Erythroblast (primary cell): Measurements from ENCODE around the gene CFLAR.
A peak's percentile ranks its signal among the peaks of the same experiment; 100 is the strongest.

Experiments
- DNase-seq, 2 experiments: peaks; one replicate each; lab custom pipeline; 2025; lab: John Stamatoyannopoulos, UW
- GATA1 ChIP-seq: IDR thresholded peaks from 2 replicates; pipeline ENCODE4 v1.6.1; 2011; ENCODE audit warnings: low read depth, mild to moderate bottlenecking, control low read depth, low read length, moderate library complexity
- POLR2A ChIP-seq: IDR thresholded peaks from 2 replicates; pipeline ENCODE4 v1.6.1; 2011; ENCODE audit warnings: mild to moderate bottlenecking, low read length

Gene CFLAR

DNA sequence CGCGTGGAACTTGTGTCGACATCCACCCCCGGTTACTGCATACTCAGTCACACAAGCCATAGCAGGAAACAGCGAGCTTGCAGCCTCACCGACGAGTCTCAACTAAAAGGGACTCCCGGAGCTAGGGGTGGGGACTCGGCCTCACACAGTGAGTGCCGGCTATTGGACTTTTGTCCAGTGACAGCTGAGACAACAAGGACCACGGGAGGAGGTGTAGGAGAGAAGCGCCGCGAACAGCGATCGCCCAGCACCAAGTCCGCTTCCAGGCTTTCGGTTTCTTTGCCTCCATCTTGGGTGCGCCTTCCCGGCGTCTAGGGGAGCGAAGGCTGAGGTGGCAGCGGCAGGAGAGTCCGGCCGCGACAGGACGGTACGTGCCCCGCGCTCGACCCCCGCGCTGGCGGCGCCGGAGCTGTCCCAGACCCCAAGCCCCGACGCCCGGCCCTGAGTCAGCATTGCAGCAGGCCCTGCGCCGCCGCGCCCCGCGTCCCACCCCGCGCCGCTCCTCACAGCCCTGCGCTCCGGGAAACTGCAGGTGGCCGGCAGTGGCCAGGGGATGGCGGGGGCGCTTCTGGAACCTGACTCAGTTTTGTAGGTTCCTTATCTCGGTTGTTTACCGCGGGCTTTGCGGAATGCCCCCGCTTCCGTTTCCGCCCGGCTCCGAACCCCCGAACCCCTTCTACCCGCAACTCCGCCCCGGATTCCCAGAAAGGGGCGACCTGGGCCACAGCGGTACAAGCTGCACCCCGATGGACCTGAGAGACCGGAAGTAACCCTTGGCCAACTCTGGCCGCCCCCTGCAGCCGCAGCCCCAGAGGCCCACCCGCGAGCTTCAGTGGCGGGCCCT lies at the start of gene CFLAR:
TSS of gene CFLAR (plus strand) at position 50 of the 844 bp plus-strand sequence. CDS start 13,702 bp downstream, outside the sequence.
- peak; percentile 85 to 92 for DNase-seq
- TF ChIP-seq POLR2A (peak; percentile 85), GATA1 (no peak)

DNA sequence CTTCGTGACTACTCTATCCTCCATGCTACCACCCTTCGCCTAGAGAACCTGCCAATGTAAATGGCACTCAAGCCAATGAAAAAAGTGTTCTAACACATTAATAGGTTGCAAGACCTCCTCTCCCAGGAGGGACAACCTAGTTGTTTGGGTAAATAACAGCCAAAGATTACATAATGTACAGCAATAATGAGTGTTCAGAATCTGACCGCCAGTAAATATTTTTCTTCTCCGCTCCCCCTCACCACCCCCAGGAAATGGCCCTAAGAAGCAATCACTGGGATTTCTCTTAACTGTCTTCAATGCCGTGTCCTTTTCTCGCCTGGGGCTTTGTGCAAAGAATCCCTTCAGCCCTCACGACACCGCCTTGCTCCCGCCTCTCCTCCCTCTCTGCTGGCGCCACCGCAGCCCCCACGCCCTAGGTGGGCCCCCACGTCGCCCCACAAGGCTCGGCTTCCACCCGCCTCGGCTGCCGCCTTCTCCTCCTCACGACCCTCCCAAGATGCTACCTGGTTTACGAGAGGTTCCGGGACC lies 45.0 kb upstream of the CFLAR start:
- DNase-seq, result peak; percentile 84 to 88

DNA sequence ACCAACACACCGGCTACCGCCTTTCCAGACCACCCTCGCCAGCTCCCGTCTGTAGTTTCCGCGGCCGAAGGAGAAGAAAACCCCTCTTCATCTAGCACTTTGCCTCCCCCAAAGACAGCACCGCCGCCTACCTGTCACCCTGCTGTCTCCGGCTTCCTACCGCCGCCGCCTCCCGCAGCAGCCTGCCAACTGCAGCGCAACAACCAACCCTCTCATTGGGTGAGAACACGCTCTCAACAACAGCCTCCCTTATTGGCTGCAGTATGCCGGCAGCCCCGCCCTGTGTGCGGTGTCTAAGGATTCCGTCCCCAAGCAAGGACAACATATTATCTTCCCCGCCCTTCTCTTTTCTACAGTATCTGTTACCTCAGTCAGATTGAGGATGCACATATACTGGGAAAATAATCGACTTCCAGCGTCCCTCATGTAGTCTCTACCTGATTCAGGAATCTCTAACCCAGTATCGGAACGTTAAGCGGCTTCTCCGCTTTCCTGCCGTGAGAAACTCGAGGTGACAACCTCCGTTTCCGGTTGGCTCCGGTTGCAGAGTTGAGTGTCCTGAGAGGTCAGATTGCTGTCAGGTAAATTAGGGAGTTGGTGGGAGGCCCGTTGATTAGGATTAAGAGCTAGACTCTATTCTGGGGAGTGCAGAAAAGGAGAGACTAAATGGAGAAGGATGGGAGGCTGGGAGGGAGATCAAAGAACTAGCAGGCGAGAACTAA lies 44.3 kb upstream of the CFLAR start, which contains the start of the genes HYCC2 and NDUFB3:
TSS of gene HYCC2 (minus strand) at position 193 of the 722 bp plus-strand sequence. CDS start 47,662 bp downstream, outside the sequence.
TSS of gene NDUFB3 (plus strand) at position 523 of the 722 bp plus-strand sequence. CDS start 6,882 bp downstream, outside the sequence.
- peak; percentile 98 to 99 for DNase-seq
- TF ChIP-seq GATA1 (no peak), POLR2A (peak; percentile 92)

More for the DNA sequence above, 45.0 kb upstream of the CFLAR start:
- TF ChIP-seq GATA1 (no peak), POLR2A (no peak)

DNA sequence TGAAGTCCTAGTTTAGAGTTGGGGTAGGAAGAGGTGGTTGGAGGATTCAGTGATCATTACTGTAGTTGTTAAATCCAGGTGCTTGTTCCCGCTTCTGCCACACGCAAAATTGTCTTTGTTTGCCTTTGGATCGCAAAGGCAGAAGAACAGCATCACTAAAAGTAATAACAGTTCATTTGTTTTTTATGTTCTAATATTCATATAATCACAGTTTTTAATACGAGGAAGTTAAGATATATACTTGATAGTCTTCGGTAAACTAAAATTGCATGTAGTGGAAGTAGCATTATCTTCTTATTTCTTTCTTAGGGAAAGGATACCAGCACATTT lies 43.8 kb upstream of the CFLAR start:
- no peak for TF ChIP-seq GATA1
- TF ChIP-seq POLR2A, result no peak
- no peak for DNase-seq

DNA sequence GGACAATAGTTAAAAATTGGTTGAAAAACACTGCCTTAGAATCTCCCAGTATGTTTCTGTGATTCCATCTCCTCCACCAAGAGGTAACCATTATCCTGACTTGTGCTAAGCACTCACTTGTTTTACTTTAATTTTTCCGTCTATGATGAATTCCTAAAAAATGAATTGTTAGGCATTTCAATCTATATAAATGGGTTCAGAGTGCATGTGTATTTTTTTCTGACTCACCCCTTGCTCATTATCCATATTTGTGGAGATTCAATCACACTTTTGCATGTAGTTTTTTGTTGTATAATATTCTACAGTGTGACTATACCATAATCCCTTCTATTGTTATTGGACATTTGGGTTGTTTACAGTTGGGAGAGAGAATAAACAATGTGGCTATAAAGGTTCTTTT lies 42.9 kb upstream of the CFLAR start:
- no peak for DNase-seq
- TF ChIP-seq POLR2A (no peak), GATA1 (no peak)

DNA sequence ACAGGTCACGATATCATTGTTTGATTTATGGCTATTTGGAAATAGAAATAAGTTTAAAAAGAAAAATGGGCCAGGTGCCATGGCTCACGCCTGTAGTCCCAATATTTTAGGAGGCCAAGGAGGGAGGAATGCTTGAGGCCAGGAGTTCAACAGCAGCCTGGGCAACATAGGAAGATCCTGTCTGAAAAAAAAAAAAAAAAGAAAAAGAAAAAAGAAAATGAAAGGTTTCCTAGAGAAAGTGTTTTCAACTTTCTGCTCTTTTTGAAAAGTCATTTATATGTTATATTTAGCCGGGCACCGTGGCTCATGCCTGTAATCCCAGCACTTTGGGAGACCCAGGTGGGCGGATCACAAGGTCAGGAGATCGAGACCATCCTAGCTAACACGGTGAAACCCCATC lies 41.0 kb upstream of the CFLAR start:
- no peak for DNase-seq
- TF ChIP-seq POLR2A (no peak), GATA1 (no peak)

DNA sequence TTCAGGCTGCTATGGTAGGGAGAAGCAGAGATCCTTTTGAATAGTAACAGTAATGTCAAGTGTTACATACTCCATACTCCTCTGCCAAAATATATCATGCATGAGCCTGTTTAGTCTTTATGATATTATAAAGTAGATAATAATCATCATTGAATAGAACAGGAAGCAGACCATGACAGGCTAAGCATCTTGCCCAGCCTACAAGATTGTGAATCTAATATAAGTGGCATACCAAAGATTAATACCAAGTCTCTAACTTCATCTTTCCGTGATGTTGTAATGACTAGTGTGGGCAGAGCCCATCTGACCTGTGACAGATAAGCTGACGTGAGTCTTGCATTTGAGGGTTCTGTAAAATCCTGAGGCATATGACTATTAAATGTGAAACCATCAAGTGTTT lies 31.1 kb upstream of the CFLAR start:
- DNase-seq, result peak; percentile 34 to 57
- TF ChIP-seq POLR2A, result peak; percentile 30
- TF ChIP-seq GATA1, result no peak

DNA sequence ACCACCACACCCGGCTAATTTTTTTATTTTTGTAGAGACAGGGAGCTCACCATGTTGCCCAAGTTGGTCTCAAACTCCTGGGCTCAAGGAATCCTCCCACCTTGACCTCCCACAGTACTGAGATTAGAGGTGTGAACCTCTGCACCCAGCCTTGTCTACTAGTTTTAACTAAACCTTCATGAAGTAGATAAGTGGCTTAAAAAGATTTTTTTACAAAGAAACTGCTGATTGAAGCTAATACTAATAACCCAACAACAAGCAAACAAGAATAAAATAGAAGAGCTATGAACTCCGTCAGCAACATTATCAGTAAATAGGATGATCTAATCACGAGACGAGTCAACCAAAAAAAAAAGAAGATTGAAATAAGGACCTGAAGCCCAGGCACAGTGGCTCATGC lies 25.4 kb upstream of the CFLAR start:
- TF ChIP-seq GATA1 (no peak), POLR2A (no peak)
- DNase-seq, result no peak

DNA sequence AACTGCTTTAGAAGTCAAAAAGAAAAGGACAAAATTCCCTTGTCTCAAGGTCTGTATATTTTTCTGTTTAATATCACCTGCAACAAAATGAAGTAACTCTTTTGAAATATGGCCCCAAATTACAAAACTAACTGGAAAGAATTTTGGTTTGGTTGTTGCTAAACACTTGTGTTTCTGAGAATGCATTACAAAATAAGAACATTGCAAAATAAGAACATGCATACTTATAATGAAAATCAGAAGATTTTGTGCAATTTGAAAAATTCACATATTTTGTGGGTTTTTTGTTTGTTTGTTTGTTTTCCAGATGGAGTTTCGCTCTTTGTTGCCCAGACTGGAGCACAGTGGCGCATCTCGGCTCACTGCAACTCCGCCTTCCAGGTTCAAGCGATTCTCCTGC lies 22.4 kb upstream of the CFLAR start:
- TF ChIP-seq GATA1, result no peak
- no peak for TF ChIP-seq POLR2A
- no peak for DNase-seq

DNA sequence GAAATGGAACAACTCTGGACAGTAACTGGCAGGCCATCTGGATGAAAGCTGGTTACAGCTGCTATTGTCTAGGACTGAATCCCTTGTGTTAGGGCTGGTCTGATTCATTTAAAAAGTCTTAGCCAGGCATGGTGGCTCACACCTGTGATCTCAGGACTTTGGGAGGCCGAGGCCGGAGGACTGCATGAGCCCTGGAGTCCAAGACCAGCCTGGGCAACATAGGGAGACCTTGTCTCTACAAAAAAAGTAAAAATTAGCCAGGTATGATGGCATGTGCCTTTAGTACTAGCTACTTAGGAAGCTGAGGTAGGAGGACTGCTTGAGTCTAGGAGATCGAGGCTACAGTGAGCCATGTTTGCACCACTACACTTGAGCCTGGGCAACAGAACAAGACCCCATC lies 15.5 kb upstream of the CFLAR start:
- DNase-seq, result no peak
- TF ChIP-seq GATA1 (no peak), POLR2A (no peak)

DNA sequence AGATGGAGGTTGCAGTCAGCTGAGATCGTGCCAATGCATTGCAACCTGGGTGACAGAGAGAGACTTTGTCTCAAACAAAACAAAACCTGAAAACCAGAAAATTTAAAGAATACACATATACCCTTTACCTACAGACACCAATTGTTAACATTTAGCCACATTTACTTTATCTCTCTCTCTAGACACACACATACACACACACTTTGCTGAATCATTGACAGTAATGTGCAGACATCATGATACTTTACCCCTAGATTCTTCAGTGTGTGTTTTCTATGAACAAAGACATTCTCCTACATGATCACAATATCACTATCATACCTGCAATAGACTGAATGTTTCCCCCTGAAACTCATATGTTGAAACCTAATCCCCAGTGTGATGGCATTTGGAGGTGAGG lies 10.2 kb upstream of the CFLAR start:
- TF ChIP-seq POLR2A (no peak), GATA1 (no peak)
- peak in 1 of 2 experiments; percentile 3 for DNase-seq

DNA sequence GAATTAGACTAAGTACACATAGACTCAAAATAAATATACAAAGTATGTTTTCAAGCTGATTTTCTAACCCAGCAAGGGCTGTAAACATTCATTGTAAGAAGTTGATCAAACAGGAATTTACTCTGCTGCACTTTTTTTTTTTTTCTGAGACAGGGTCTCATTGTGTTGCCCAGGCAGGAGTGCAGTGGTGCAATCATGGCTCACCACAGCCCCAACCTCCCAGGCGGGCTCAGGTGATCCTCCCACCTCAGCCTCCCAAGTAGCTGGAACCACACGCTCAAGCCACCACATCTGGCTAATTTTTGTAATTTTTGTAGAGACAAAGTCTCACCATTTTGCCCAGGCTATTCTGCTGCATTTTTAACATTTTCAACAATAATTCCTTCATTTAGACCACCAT lies 8.3 kb upstream of the CFLAR start:
- no peak for DNase-seq
- TF ChIP-seq GATA1 (no peak), POLR2A (no peak)

DNA sequence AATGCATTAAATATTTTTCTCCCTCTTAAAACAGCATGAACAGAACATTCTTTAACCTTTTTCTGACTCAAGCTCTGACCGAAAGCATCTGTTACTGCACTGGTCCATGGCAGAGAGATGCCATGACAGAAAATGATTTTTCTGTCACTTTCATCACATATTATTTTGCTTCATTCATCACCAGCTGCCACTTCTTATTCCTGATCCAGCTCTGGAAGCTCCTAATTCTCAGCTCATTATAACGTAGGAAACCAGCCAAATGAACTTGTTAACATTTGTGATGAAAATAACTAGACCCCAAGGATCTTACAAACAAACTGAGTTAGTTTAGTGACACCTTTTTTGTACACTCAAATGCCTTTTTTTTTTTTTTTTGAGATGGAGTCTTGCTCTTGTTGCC lies 7.6 kb upstream of the CFLAR start:
- no peak for TF ChIP-seq POLR2A
- TF ChIP-seq GATA1, result no peak
- no peak for DNase-seq

DNA sequence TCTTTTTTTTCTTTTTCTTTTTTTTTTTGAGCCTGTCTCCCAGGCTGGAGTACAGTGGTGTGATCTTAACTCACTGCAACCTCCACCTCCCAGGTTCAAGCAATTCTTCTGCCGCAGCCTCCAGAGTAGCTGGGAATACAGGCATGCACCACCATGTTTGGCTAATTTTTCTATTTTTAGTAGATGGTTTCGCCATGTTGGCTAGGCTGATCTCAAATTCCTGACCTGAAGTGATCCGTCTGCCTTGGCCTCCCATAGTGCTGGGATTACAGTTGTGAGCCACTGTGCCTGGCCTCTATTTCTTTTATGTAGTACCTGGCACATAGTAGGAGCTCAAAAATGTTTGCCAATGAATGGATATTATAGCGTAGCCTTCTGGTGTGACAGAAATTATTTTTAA lies 6.8 kb upstream of the CFLAR start:
- TF ChIP-seq POLR2A, result no peak
- TF ChIP-seq GATA1, result no peak
- no peak for DNase-seq
